ENCODE results near the gene ATP23. TPM values are rescaled to one million over a fixed set of nuclear protein-coding genes. Genes with fewer than 3 reads are reported as not detected.

ATP23 gene
- total RNA-seq, 1 experiment from 2014 or later, result 6.1 TPM

DNA sequence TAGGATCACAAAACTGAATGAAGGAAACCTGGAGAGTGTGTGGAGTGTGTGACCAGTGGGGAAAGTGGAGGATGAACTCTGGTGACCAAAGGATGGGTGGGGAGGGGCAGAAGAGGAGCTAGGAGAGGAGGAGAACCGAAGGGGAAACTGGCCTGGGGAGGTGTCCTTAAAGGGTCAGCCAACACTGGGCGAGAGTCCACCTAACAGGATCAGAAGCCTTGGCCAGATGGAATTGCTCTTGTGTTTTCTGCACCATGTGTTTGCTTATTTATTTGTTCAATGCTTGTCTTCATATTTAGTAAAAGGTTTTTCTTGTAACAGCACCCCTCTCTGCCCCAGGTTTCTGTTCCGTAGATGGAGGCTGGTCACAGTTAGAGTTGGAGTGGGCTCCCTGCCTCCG lies 34.5 kb upstream of the ATP23 start (continued):
- TF ChIP-seq ERG (CRISPR knock-in tag; IDR thresholded peaks at IDR 0.05) (no peak), ZNF416 (CRISPR knock-in tag; IDR thresholded peaks at IDR 0.05) (no peak)
- TF ChIP-seq, protein P1, sequence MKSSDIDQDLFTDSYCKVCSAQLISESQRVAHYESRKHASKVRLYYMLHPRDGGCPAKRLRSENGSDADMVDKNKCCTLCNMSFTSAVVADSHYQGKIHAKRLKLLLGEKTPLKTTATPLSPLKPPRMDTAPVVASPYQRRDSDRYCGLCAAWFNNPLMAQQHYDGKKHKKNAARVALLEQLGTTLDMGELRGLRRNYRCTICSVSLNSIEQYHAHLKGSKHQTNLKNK (CRISPR knock-in tag; IDR thresholded peaks at IDR 0.05), result no peak

DNA sequence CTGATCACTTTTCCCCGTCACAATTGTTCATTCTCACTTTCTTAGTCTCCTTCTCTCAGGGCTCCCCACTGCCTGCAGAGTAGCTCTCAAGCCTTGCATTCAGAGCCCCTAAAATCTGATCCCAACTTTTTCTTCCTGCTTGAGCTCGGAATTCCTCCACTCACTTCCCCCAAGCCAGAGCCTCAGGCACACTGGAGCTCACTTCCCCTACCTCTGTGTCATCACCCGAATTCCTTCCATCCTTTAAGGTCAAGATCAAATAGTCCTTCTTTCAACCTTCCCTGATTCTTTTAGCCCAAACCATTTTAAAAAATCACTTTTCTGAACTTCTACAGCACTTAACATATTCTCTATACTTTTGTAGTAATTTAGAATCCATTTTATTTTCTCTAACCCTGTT lies 34.1 kb upstream of the ATP23 start:
- no peak for ATAC-seq
- no peak overlapping the region for H3K27ac Mint-ChIP-seq
- TF ChIP-seq NFYB (CRISPR knock-in tag; conservative IDR thresholded peaks at IDR 0.05; ENCODE audit: low read depth) (no peak), PRRX2 (CRISPR knock-in tag; IDR thresholded peaks at IDR 0.05) (no peak), TEAD4 (CRISPR knock-in tag; IDR thresholded peaks at IDR 0.05) (no peak), FOXP4 (CRISPR knock-in tag; IDR thresholded peaks at IDR 0.05) (no peak), FOXP1 (CRISPR knock-in tag; IDR thresholded peaks at IDR 0.05; ENCODE audit: borderline replicate concordance) (no peak), ZNF219 (CRISPR knock-in tag; IDR thresholded peaks at IDR 0.05; ENCODE audit: borderline replicate concordance) (no peak), ZNF671 (CRISPR knock-in tag; IDR thresholded peaks at IDR 0.05) (no peak), CDX4 (CRISPR knock-in tag; IDR thresholded peaks at IDR 0.05; ENCODE audit: borderline replicate concordance) (no peak), ZNF263 (CRISPR knock-in tag; IDR thresholded peaks at IDR 0.05; ENCODE audit: low read depth) (no peak)
- TF ChIP-seq, protein P2, sequence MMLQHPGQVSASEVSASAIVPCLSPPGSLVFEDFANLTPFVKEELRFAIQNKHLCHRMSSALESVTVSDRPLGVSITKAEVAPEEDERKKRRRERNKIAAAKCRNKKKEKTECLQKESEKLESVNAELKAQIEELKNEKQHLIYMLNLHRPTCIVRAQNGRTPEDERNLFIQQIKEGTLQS (CRISPR knock-in tag; conservative IDR thresholded peaks at IDR 0.05), result no peak
- TF ChIP-seq, protein P3, sequence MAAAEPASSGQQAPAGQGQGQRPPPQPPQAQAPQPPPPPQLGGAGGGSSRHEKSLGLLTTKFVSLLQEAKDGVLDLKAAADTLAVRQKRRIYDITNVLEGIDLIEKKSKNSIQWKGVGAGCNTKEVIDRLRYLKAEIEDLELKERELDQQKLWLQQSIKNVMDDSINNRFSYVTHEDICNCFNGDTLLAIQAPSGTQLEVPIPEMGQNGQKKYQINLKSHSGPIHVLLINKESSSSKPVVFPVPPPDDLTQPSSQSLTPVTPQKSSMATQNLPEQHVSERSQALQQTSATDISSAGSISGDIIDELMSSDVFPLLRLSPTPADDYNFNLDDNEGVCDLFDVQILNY (CRISPR knock-in tag; IDR thresholded peaks at IDR 0.05), result no peak
- TF ChIP-seq, protein P4, sequence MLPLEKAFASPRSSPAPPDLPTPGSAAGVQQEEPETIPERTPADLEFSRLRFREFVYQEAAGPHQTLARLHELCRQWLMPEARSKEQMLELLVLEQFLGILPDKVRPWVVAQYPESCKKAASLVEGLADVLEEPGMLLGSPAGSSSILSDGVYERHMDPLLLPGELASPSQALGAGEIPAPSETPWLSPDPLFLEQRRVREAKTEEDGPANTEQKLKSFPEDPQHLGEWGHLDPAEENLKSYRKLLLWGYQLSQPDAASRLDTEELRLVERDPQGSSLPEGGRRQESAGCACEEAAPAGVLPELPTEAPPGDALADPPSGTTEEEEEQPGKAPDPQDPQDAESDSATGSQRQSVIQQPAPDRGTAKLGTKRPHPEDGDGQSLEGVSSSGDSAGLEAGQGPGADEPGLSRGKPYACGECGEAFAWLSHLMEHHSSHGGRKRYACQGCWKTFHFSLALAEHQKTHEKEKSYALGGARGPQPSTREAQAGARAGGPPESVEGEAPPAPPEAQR (CRISPR knock-in tag; IDR thresholded peaks at IDR 0.05), result no peak
- TF ChIP-seq, protein P5, sequence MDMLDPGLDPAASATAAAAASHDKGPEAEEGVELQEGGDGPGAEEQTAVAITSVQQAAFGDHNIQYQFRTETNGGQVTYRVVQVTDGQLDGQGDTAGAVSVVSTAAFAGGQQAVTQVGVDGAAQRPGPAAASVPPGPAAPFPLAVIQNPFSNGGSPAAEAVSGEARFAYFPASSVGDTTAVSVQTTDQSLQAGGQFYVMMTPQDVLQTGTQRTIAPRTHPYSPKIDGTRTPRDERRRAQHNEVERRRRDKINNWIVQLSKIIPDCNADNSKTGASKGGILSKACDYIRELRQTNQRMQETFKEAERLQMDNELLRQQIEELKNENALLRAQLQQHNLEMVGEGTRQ (CRISPR knock-in tag; IDR thresholded peaks at IDR 0.05), result no peak
- TF ChIP-seq, protein P6, sequence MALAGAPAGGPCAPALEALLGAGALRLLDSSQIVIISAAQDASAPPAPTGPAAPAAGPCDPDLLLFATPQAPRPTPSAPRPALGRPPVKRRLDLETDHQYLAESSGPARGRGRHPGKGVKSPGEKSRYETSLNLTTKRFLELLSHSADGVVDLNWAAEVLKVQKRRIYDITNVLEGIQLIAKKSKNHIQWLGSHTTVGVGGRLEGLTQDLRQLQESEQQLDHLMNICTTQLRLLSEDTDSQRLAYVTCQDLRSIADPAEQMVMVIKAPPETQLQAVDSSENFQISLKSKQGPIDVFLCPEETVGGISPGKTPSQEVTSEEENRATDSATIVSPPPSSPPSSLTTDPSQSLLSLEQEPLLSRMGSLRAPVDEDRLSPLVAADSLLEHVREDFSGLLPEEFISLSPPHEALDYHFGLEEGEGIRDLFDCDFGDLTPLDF (CRISPR knock-in tag; IDR thresholded peaks at IDR 0.05), result no peak
- CTCF ChIA-PET, result interaction anchor here (0.7 to 2.3 kb wide), 6 partner anchors 10 to 104 kb away, joined by 3 to 7 read pairs (median 4); no protein-coding TSS in a partner anchor
- H3K4me3 Mint-ChIP-seq, result no peak overlapping the region
- POLR2A ChIA-PET, result no interaction called here
- H3K27me3 Mint-ChIP-seq (ENCODE audit: low read depth), result peaks cover 18% of the 10 kb centered on the region
- H3K9me3 Mint-ChIP-seq, result no peaks in the 10 kb centered on the region
- no peak for DNase-seq (ENCODE audit: low spot score)
- H3K4me1 Mint-ChIP-seq, result peaks cover 5% of the 10 kb centered on the region
- no peaks in the 10 kb centered on the region for H3K36me3 Mint-ChIP-seq

All from WTC11 (cell line).